Stimulated activated effector memory CD8-positive, alpha-beta T cell treated with anti-CD3 and anti-CD28 coated beads, Interleukin-12 subunit alpha, Interleukin-12 subunit beta, amount 100 ng/mL, for 72 hours (primary cell): ENCODE measurements around the gene EDN2.
A peak's percentile ranks its signal among the peaks of the same experiment; 100 is the strongest.

ENCODE experiments used
- ATAC-seq: fragments of 150-1000 bp; cut with Tn5 transposase; 2 replicates; pipeline ENCODE4 v1.10.0; 2021
- DNase-seq, 2 donors: peaks; one replicate each; pipeline ENCODE4 v3.0.0; 2021 to 2022; ENCODE audit warnings: low spot score in 2 of 2
- H3K27ac Mint-ChIP-seq: one replicate; pipeline ENCODE4 v1.8.0; 2022; ENCODE audit warnings: mild to moderate bottlenecking, mixed read lengths
- H3K36me3 Mint-ChIP-seq: one replicate; pipeline ENCODE4 v1.8.0; 2022; ENCODE audit warnings: mild to moderate bottlenecking, mixed read lengths
- H3K4me1 Mint-ChIP-seq: one replicate; pipeline ENCODE4 v1.8.0; 2022; ENCODE audit warnings: mixed read lengths
- H3K4me3 Mint-ChIP-seq: one replicate; pipeline ENCODE4 v1.8.0; 2022; ENCODE audit warnings: mild to moderate bottlenecking, mixed read lengths
- H3K9me3 Mint-ChIP-seq: one replicate; pipeline ENCODE4 v1.8.0; 2022; ENCODE audit warnings: mixed read lengths

Gene EDN2

GRCh38 chr1:41484402-41485241 is at the start of gene EDN2:
Gene EDN2 (minus strand): TSS chr1:41484683. CDS start chr1:41484601, 82 bp downstream.
- no peak within 1 kb of the TSS for H3K4me3 Mint-ChIP-seq
- H3K9me3 Mint-ChIP-seq = no peaks in the 10 kb centered on the region
- no peaks in the 10 kb centered on the region for H3K36me3 Mint-ChIP-seq
- H3K4me1 Mint-ChIP-seq = peaks cover 24% of the 10 kb centered on the region
- ATAC-seq (no peak), DNase-seq (no peak)
- H3K27ac Mint-ChIP-seq = no peak within 1 kb of the TSS

GRCh38 chr1:41533731-41534080 is 49.2 kb upstream of the EDN2 start:
- H3K36me3 Mint-ChIP-seq = peaks cover 46% of the 10 kb centered on the region
- peak overlapping the region; percentile 72 for H3K27ac Mint-ChIP-seq
- ATAC-seq (no peak), DNase-seq (no peak)
- no peak overlapping the region for H3K4me3 Mint-ChIP-seq
- H3K4me1 Mint-ChIP-seq = peaks cover 59% of the 10 kb centered on the region
- peaks cover 6% of the 10 kb centered on the region for H3K9me3 Mint-ChIP-seq

GRCh38 chr1:41533016-41533730 is 48.7 kb upstream of the EDN2 start:
- peaks cover 40% of the 10 kb centered on the region for H3K36me3 Mint-ChIP-seq
- H3K27ac Mint-ChIP-seq = peak overlapping the region; percentile 72

GRCh38 chr1:41532206-41532975 is 47.9 kb upstream of the EDN2 start:
- DNase-seq = no peak
- H3K4me3 Mint-ChIP-seq = no peak overlapping the region
- peaks cover 39% of the 10 kb centered on the region for H3K36me3 Mint-ChIP-seq
- no peak for ATAC-seq
- H3K4me1 Mint-ChIP-seq = peaks cover 66% of the 10 kb centered on the region
- peaks cover 6% of the 10 kb centered on the region for H3K9me3 Mint-ChIP-seq
- peak overlapping the region; percentile 72 for H3K27ac Mint-ChIP-seq

More at GRCh38 chr1:41533016-41533730, 48.7 kb upstream of the EDN2 start:
- ATAC-seq (no peak), DNase-seq (no peak)
- peaks cover 6% of the 10 kb centered on the region for H3K9me3 Mint-ChIP-seq
- peaks cover 61% of the 10 kb centered on the region for H3K4me1 Mint-ChIP-seq
- no peak overlapping the region for H3K4me3 Mint-ChIP-seq

- H3K27ac Mint-ChIP-seq = peak overlapping the region; percentile 72
- H3K36me3 Mint-ChIP-seq = peaks cover 36% of the 10 kb centered on the region
- H3K4me3 Mint-ChIP-seq = no peak overlapping the region
- peaks cover 80% of the 10 kb centered on the region for H3K4me1 Mint-ChIP-seq
- ATAC-seq = no peak
- DNase-seq = no peak
- peaks cover 9% of the 10 kb centered on the region for H3K9me3 Mint-ChIP-seq
These were observed 45.9 kb upstream of the EDN2 start for GRCh38 chr1:41530411-41530810.

GRCh38 chr1:41529621-41530395 is 45.3 kb upstream of the EDN2 start:
- Mint-ChIP-seq H3K9me3 (peaks cover 9% of the 10 kb centered on the region), H3K4me3 (no peak overlapping the region), H3K4me1 (peaks cover 76% of the 10 kb centered on the region), H3K27ac (peak overlapping the region; percentile 72), H3K36me3 (peaks cover 32% of the 10 kb centered on the region)
- DNase-seq = no peak
- no peak for ATAC-seq

GRCh38 chr1:41528726-41529605 is 44.5 kb upstream of the EDN2 start:
- DNase-seq = no peak
- peak overlapping the region; percentile 50 for H3K27ac Mint-ChIP-seq
- peaks cover 32% of the 10 kb centered on the region for H3K36me3 Mint-ChIP-seq
- no peak overlapping the region for H3K4me3 Mint-ChIP-seq
- no peak for ATAC-seq
- peaks cover 68% of the 10 kb centered on the region for H3K4me1 Mint-ChIP-seq
- peaks cover 9% of the 10 kb centered on the region for H3K9me3 Mint-ChIP-seq

- Mint-ChIP-seq H3K4me3 (no peak overlapping the region), H3K4me1 (peaks cover 60% of the 10 kb centered on the region), H3K27ac (peak overlapping the region; percentile 20), H3K9me3 (peaks cover 9% of the 10 kb centered on the region), H3K36me3 (peaks cover 31% of the 10 kb centered on the region)
- no peak for ATAC-seq
- no peak for DNase-seq
These were observed 43.6 kb upstream of the EDN2 start for GRCh38 chr1:41528106-41528505.

GRCh38 chr1:41526956-41527561 is 42.6 kb upstream of the EDN2 start:
- H3K9me3 Mint-ChIP-seq = peaks cover 9% of the 10 kb centered on the region
- peaks cover 52% of the 10 kb centered on the region for H3K4me1 Mint-ChIP-seq
- no peak for DNase-seq
- ATAC-seq = no peak
- H3K27ac Mint-ChIP-seq = peak overlapping the region; percentile 20
- no peak overlapping the region for H3K4me3 Mint-ChIP-seq
- H3K36me3 Mint-ChIP-seq = peaks cover 35% of the 10 kb centered on the region

GRCh38 chr1:41525891-41526587 is 41.6 kb upstream of the EDN2 start:
- peaks cover 9% of the 10 kb centered on the region for H3K9me3 Mint-ChIP-seq

GRCh38 chr1:41524676-41525675 is 40.5 kb upstream of the EDN2 start:
- Mint-ChIP-seq H3K9me3 (peaks cover 8% of the 10 kb centered on the region), H3K4me1 (peaks cover 35% of the 10 kb centered on the region), H3K4me3 (no peak overlapping the region), H3K36me3 (peaks cover 30% of the 10 kb centered on the region), H3K27ac (no peak overlapping the region)
- DNase-seq (no peak), ATAC-seq (no peak)

More at GRCh38 chr1:41525891-41526587, 41.6 kb upstream of the EDN2 start:
- Mint-ChIP-seq H3K36me3 (peaks cover 31% of the 10 kb centered on the region), H3K4me1 (peaks cover 45% of the 10 kb centered on the region), H3K27ac (no peak overlapping the region), H3K4me3 (no peak overlapping the region)
- ATAC-seq (no peak), DNase-seq (no peak)

- no peak for ATAC-seq
- Mint-ChIP-seq H3K4me3 (no peak overlapping the region), H3K9me3 (peaks cover 2% of the 10 kb centered on the region), H3K27ac (peak overlapping the region; percentile 35), H3K36me3 (peaks cover 30% of the 10 kb centered on the region), H3K4me1 (peaks cover 33% of the 10 kb centered on the region)
- no peak for DNase-seq
These were observed 39.6 kb upstream of the EDN2 start for GRCh38 chr1:41523949-41524675.
